MCF 10A (cell line): ENCODE results near the gene SNRNP48. TPM values are rescaled to one million over a fixed set of nuclear protein-coding genes. Genes with fewer than 3 reads are reported as not detected.

Experiments used
- BruUV-seq: library from RNA; stranded (reverse); fragments of 400-500 nt; replicated peaks from 2 replicates; lab custom pipeline; 2021; lab: Mats Ljungman, UMichigan
- CTCF ChIA-PET: fragments of 300-600 bp; sonication (Branson Sonifier 250); formaldehyde crosslinking; extraction: SDS; loops from one replicate; lab custom pipeline; 2021; ENCODE audit warnings: antibody characterized with exemption, inconsistent platforms; lab: Yijun Ruan, JAX
- POLR2A ChIA-PET: fragments of 300-600, 350-650 bp; sonication (Branson Sonifier 250); formaldehyde crosslinking; extraction: SDS; loops from one replicate; lab custom pipeline; 2020; ENCODE audit warnings: antibody characterized with exemption, inconsistent platforms; lab: Yijun Ruan, JAX
- DNase-seq: peaks from one replicate; pipeline ENCODE4 v3.0.0-alpha.2; 2018; ENCODE audit not compliant: unreplicated experiment
- H3K27ac Mint-ChIP-seq: one replicate; pipeline ENCODE4 v1.8.0; 2022; ENCODE audit warnings: mild to moderate bottlenecking, low read depth, mixed read lengths; ENCODE audit not compliant: unreplicated experiment
- H3K27me3 Mint-ChIP-seq: one replicate; pipeline ENCODE4 v1.8.0; 2022; ENCODE audit warnings: mixed read lengths; ENCODE audit not compliant: insufficient read depth, unreplicated experiment
- H3K36me3 Mint-ChIP-seq: one replicate; pipeline ENCODE4 v1.8.0; 2022; ENCODE audit warnings: mild to moderate bottlenecking, moderate library complexity, mixed read lengths; ENCODE audit not compliant: insufficient read depth, unreplicated experiment
- H3K4me1 Mint-ChIP-seq: one replicate; pipeline ENCODE4 v1.8.0; 2022; ENCODE audit warnings: mixed read lengths; ENCODE audit not compliant: insufficient read depth, unreplicated experiment
- H3K4me3 Mint-ChIP-seq: one replicate; pipeline ENCODE4 v1.8.0; 2022; ENCODE audit warnings: mild to moderate bottlenecking, moderate library complexity, mixed read lengths; ENCODE audit not compliant: unreplicated experiment
- H3K9me3 Mint-ChIP-seq: one replicate; pipeline ENCODE4 v1.8.0; 2022; ENCODE audit warnings: mixed read lengths; ENCODE audit not compliant: unreplicated experiment
- CTCF ChIP-seq: fragments of 200-600 bp; IDR thresholded peaks from one replicate; pipeline ENCODE4 v1.8.0; 2022; ENCODE audit warnings: antibody characterized with exemption, mild to moderate bottlenecking; ENCODE audit not compliant: unreplicated experiment
- intact Hi-C: fragments of 100-400 bp; cut with micrococcal nuclease; formaldehyde crosslinking; loops from 2 replicates; pipeline ENCODE4 v1.14.1; 2022
- total RNA-seq: library from RNA; stranded (reverse); gene quantifications from 2 replicates; pipeline ENCODE4 v1.2.3, GENCODE V29; 2022

SNRNP48 gene
- total RNA-seq, 1 experiment from 2014 or later = 10.2 TPM

GRCh38 chr6:7559196-7559595 is 30.8 kb upstream of the SNRNP48 start:
- intact Hi-C loops = no loop called here
- Mint-ChIP-seq H3K36me3 (no peaks in the 10 kb centered on the region), H3K27me3 (no peaks in the 10 kb centered on the region), H3K27ac (peak overlapping the region; percentile 88), H3K9me3 (no peaks in the 10 kb centered on the region), H3K4me3 (peak overlapping the region; percentile 3), H3K4me1 (peaks cover 33% of the 10 kb centered on the region)
- no peak for DNase-seq
- TF ChIP-seq CTCF = no peak
- ChIA-PET CTCF (interaction anchor here (0.7 to 1.0 kb wide), 2 partner anchors 15 to 134 kb away, joined by 3 read pairs; no protein-coding TSS in a partner anchor), POLR2A (interaction anchor here (0.9 to 29.8 kb wide), 10 partner anchors 10 to 169 kb away, joined by 3 to 872 read pairs (median 21); partner anchors contain the start of genes CAGE1, DSP and RIOK1)
- BruUV-seq = no TSS peak

DNA sequence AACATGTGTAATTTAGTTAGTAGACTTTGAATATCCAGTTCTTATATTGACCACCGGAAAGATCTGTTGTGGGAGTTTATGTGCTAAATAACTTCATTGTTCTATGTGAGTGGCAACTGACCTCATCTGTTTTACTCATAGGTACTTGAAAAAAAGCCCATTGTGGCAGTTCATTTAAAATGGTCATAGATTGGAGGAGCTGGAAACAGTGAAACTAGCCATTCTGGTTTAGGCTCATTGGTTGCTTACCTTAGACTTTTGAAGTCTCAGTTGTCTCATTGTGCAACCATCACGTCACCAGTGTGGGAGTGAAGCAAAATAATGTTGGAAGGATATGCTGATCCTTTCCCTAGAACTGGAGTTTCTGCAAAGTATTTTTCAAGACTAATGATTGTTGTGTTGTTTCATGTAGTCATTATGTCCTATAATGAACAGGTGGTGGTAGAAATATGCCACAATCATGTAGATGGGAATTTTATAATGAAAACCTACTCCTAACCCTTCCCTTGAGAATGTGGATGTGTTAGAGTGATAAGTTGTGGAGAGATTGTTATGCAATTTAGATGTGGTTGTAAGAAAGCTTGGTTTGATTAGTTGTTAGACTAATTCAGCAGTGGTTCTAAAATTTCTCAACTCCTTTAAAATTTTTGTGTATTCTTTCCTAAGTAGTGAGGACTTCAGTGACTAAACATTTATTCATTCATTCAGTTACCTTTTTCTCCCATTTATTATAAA is 30.2 kb upstream of the SNRNP48 start:
- Mint-ChIP-seq H3K9me3 (no peaks in the 10 kb centered on the region), H3K4me3 (peak overlapping the region; percentile 3), H3K4me1 (peaks cover 30% of the 10 kb centered on the region), H3K36me3 (no peaks in the 10 kb centered on the region), H3K27ac (peak overlapping the region; percentile 88), H3K27me3 (no peaks in the 10 kb centered on the region)
- BruUV-seq = no TSS peak
- ChIA-PET CTCF (interaction anchor here (1.0 to 1.7 kb wide), 3 partner anchors 11 to 53 kb away, joined by 3 to 6 read pairs (median 4); no protein-coding TSS in a partner anchor), POLR2A (interaction anchor here (0.7 to 29.8 kb wide), 21 partner anchors 9 to 248 kb away, joined by 3 to 872 read pairs (median 5); partner anchors contain the start of genes CAGE1, DSP and RIOK1)
- intact Hi-C loops = loop anchor here (2.0 kb wide), 1 partner anchor 135 kb away; no protein-coding TSS in a partner anchor
- TF ChIP-seq CTCF = no peak
- peak; percentile 67 for DNase-seq

DNA sequence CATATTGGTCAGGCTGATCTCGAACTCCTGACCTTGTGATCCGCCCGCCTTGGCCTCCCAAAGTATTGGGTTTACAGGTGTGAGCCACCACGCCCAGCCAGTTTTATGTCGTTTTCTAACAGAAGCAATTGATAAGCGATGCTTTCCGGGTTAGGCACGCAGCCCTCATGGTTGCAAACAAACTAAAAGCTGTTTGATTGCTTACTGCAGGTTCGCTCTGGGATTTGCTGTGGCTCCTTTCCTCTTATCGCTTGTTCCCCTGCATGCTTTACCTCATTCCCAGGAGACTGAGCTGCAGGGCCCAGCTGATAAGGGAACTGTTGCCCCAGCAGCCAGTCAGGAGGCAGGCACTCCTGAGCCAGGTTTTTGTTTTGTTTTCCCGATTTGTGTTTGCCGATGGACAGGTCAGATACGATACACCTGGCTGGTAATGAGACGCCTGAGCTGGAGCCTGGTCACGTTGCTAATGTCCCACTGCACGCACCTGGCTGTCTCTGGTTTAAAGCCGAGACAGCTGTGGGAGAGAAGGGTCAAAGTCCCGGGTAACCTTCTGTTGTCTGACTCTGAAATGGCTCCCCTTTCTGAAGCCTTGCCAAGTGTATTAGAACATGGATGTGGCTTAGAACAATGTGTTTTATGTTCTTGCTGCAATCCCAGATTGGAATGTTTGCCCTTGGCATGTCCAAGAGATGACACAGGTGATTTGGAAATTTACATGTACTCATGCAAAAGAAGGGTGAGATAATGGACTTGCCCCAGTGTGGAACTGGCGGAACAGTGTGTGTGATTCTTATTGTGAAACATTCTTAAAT is 28.6 kb upstream of the SNRNP48 start:
- Mint-ChIP-seq H3K27ac (peak overlapping the region; percentile 88), H3K27me3 (no peaks in the 10 kb centered on the region), H3K36me3 (no peaks in the 10 kb centered on the region), H3K9me3 (no peaks in the 10 kb centered on the region), H3K4me3 (peak overlapping the region; percentile 64), H3K4me1 (peaks cover 27% of the 10 kb centered on the region)
- POLR2A ChIA-PET = interaction anchor here (0.6 to 29.8 kb wide), 22 partner anchors 8 to 704 kb away, joined by 3 to 872 read pairs (median 5); partner anchors contain the start of gene DSP
- intact Hi-C loops = loop anchor here (1.0 to 2.0 kb wide), 3 partner anchors 18 to 151 kb away; no protein-coding TSS in a partner anchor
- BruUV-seq = no TSS peak
- CTCF ChIA-PET = interaction anchor here (0.8 to 1.7 kb wide), 4 partner anchors 13 to 284 kb away, joined by 3 to 6 read pairs (median 4); no protein-coding TSS in a partner anchor
- no peak for TF ChIP-seq CTCF
- DNase-seq = peak; percentile 93
